Measurements from ENCODE around the gene HDDC2. TPM values are rescaled to one million over a fixed set of nuclear protein-coding genes. Genes with fewer than 3 reads are reported as not detected.

Gene HDDC2
- total and polyA plus RNA-seq, 9 of the 15 experiments (the other 6 are each of a cell fraction or from before 2014, with no cell fraction given) = 194 to 632 (median 294) TPM

GRCh38 chr6:125250511-125250910 is 51.3 kb downstream of the HDDC2 start (continued):
- TF ChIP-seq CEBPZ (IDR thresholded peaks at IDR 0.05; ENCODE audit: borderline replicate concordance, low read depth, low read length) (no peak), IFI16 (CRISPR knock-in tag; IDR thresholded peaks at IDR 0.05) (no peak), JUNB (CRISPR knock-in tag; conservative IDR thresholded peaks at IDR 0.05) (no peak)

- Histone ChIP-seq H3K4me1 (replicated peaks in 1 of 2; ENCODE audit: control insufficient read depth in 2 of 2, insufficient read depth in 2 of 2, low read length in 2 of 2) (peaks cover 5 to 13% of the 10 kb centered on the region in 2 experiments; a peak in 4 of 5 replicates), H3K4me3 (no peak overlapping the region), H3K79me2 (ENCODE audit: control insufficient read depth, insufficient read depth, low read length) (no peaks in the 10 kb centered on the region; the same call in 2 of the 3 replicates), H3K27me3 (ENCODE audit: control insufficient read depth in 2 of 2, insufficient read depth in 2 of 2, low read length in 2 of 2) (no peaks in the 10 kb centered on the region), H3K9me3 (replicated peaks; ENCODE audit: control insufficient read depth, insufficient read depth, low read depth, low read length) (no peaks in the 10 kb centered on the region; the same call in 1 of the 2 replicates), H2AFZ (ENCODE audit: low read depth, low read length) (no peak overlapping the region), H4K20me1 (replicated peaks; ENCODE audit: control insufficient read depth, insufficient read depth, low read length) (no peaks in the 10 kb centered on the region), H3K36me3 (ENCODE audit: control insufficient read depth, insufficient read depth, low read length) (peaks cover 14% of the 10 kb centered on the region; the same call in 2 of the 3 replicates), H3K4me2 (ENCODE audit: insufficient read depth, low read length) (no peak overlapping the region), H3K9me1 (ENCODE audit: control insufficient read depth, insufficient read depth, low read length) (no peaks in the 10 kb centered on the region), H3K27ac (ENCODE audit: extremely low read depth, low read depth, low read length) (no peak overlapping the region), H3K9ac (ENCODE audit: insufficient read depth in 1 of 2, low read depth in 2 of 2, low read length in 2 of 2) (no peak overlapping the region)
- TF ChIP-seq MCM2 (IDR thresholded peaks at IDR 0.05; ENCODE audit: low read depth) (no peak), ZNF609 (CRISPR knock-in tag; IDR thresholded peaks at IDR 0.05; ENCODE audit: borderline replicate concordance) (no peak), MTF1 (CRISPR knock-in tag; IDR thresholded peaks at IDR 0.05; ENCODE audit: borderline replicate concordance) (no peak), ESRRB (CRISPR knock-in tag; IDR thresholded peaks at IDR 0.05; ENCODE audit: borderline replicate concordance) (no peak)
- CTCF ChIA-PET (ENCODE audit: low intra/inter-chr PET ratio) = no interaction called here
- intact Hi-C loops (cut with micrococcal nuclease) = no loop called here
- 91% methylated on average over 6 of the region's 7 CpGs for WGBS (ENCODE audit: insufficient coverage, low coverage, missing lambda C conversion rate)
- in situ Hi-C loops (cut with MboI) = no loop called here
- FAIRE-seq (no peak), ATAC-seq (no peak), DNase-seq (ENCODE audit: extremely low read depth in 1 of 4, low spot score in 3 of 4) (no peak)
- BruUV-seq (replicated peaks) = no TSS peak
- POLR2A ChIA-PET = no interaction called here
Observed at GRCh38 chr6:125248136-125248535, 53.6 kb downstream of the HDDC2 start.
